K562 (cell line): ENCODE results near the gene MPZL3. TPM values are rescaled to one million over a fixed set of nuclear protein-coding genes. Genes with fewer than 3 reads are reported as not detected.

Experiments used
- CHD4 ChIP-seq: fragments of 200-600 bp; sonication (generic); IDR thresholded peaks from 3 replicates; pipeline ENCODE4 v1.6.1; 2012; ENCODE audit warnings: low read depth, mild to moderate bottlenecking, mixed read lengths, low read length, inconsistent platforms; ENCODE audit not compliant: insufficient read depth, insufficient replicate concordance, poor library complexity, severe bottlenecking
- CXXC5 ChIP-seq: fragments of 250-450 bp; sonication (Bioruptor Pico); IDR thresholded peaks from 2 replicates; pipeline ENCODE4 v1.8.0; 2022; ENCODE audit warnings: inconsistent platforms, mild to moderate bottlenecking, moderate library complexity
- PBX2 ChIP-seq, 2 experiments: IDR thresholded peaks in 1 of 2; conservative IDR thresholded peaks in 1 of 2; 2 replicates each; pipeline ENCODE4 v1.6.1; 2016; ENCODE audit warnings: low read depth in 2 of 2, mild to moderate bottlenecking in 1 of 2, missing compliant biosample characterization in 1 of 2, missing genetic modification characterization in 1 of 2, moderate library complexity in 1 of 2
- SMARCC2 ChIP-seq: fragments of 450-650 bp; IDR thresholded peaks from 2 replicates; pipeline ENCODE4 v1.6.1; 2017; ENCODE audit warnings: antibody characterized with exemption, moderate library complexity, mild to moderate bottlenecking, low read depth
- ZNF124 ChIP-seq: sonication (generic); formaldehyde crosslinking; IDR thresholded peaks from 2 replicates; pipeline ENCODE4 v1.8.1; 2022; ENCODE audit warnings: missing genetic modification reagents
- polyA plus RNA-seq, 8 experiments: library from polyadenylated mRNA; depleted of rRNA in 4 of 8; stranded (reverse) in 5 of 8; unstranded in 3 of 8; fragments of >200 nt; fragmentation: Nextera tagmentation in 2 of 8; fragmentation: Illumina TruSeq in 1 of 8; extraction: Ambion mirVana in 2 of 8; extraction: Trizol in 1 of 8; gene quantifications; 2 replicates each; pipeline versions ENCODE4 v1.2.1 to v1.2.3, GENCODE V29; 2011 to 2014; ENCODE audit warnings: inconsistent platforms in 1 of 8, missing spikeins in 1 of 8
- total RNA-seq, 7 experiments: library from RNA; depleted of rRNA in 6 of 7; stranded (reverse); fragments of >200 nt in 6 of 7; fragmentation: Illumina TruSeq in 2 of 7; extraction: Trizol in 2 of 7; gene quantifications; 2 replicates each; pipeline versions ENCODE4 v1.2.1 to v1.2.3, GENCODE V29; 2011 to 2021; ENCODE audit warnings: low replicate concordance in 1 of 7

MPZL3 gene
- total and polyA plus RNA-seq, 9 of the 15 experiments (the other 6 are each of a cell fraction or from before 2014, with no cell fraction given): 0.97 to 2.9 (median 1.6) TPM

- TF ChIP-seq CXXC5 (CRISPR knock-in tag) (peak; percentile 60), ZNF124 (CRISPR knock-in tag) (no peak), CHD4 (peak; percentile 80), PBX2 (CRISPR knock-in tag; IDR thresholded peaks at IDR 0.05; ENCODE audit: low read depth) (peak; percentile 62), PBX2 (tag; conservative IDR thresholded peaks at IDR 0.05; ENCODE audit: low read depth) (peak; percentile 97), SMARCC2 (peak; percentile 95)
Observed at GRCh38 chr11:118240999-118241763, 11.0 kb downstream of the MPZL3 start (continued).
